ENCODE measurements around the gene PHACTR1.

PHACTR1 gene

GRCh38 chr6:13059026-13059425, 342.5 kb downstream of the PHACTR1 start:
- H3K4me1 ChIP-seq (ENCODE audit: insufficient read depth, low read length, severe bottlenecking): no peaks in the 10 kb centered on the region
- H3K79me2 ChIP-seq (ENCODE audit: insufficient read depth, low read length): no peaks in the 10 kb centered on the region
- H3K9me2 ChIP-seq (ENCODE audit: low read depth, low read length): no peaks in the 10 kb centered on the region
- H3K27ac ChIP-seq (ENCODE audit: low read depth, low read length, poor library complexity, severe bottlenecking): no peak overlapping the region
- H4K20me1 ChIP-seq (ENCODE audit: insufficient read depth, low read length): no peaks in the 10 kb centered on the region
- TF ChIP-seq EZH2 (IDR thresholded peaks at IDR 0.05; ENCODE audit: borderline replicate concordance, low read length): no peak
- no peak for TF ChIP-seq CTCF (IDR thresholded peaks at IDR 0.05; ENCODE audit: low read length)
- H3F3A ChIP-seq (ENCODE audit: insufficient read depth, low read length): no peaks in the 10 kb centered on the region
- no peak overlapping the region for H3K4me3 ChIP-seq (ENCODE audit: low read depth, low read length, poor library complexity, severe bottlenecking)
- no peaks in the 10 kb centered on the region for H3K27me3 ChIP-seq (ENCODE audit: insufficient read depth, low read length)
- no peaks in the 10 kb centered on the region for H3K9me3 ChIP-seq (ENCODE audit: low read length)
- no peaks in the 10 kb centered on the region for H3K36me3 ChIP-seq (ENCODE audit: insufficient read depth, low read length)
- no peak overlapping the region for H3K4me2 ChIP-seq (ENCODE audit: low read length)
- H3K9ac ChIP-seq (ENCODE audit: low read length): no peak overlapping the region
- no peak overlapping the region for H2AFZ ChIP-seq (ENCODE audit: low read length)

GRCh38 chr6:13063300-13063918, 346.8 kb downstream of the PHACTR1 start:
- Histone ChIP-seq H4K20me1 (ENCODE audit: insufficient read depth, low read length) (no peaks in the 10 kb centered on the region), H3K27ac (ENCODE audit: low read depth, low read length, poor library complexity, severe bottlenecking) (no peak overlapping the region), H3K9me2 (ENCODE audit: low read depth, low read length) (no peaks in the 10 kb centered on the region), H3K4me1 (ENCODE audit: insufficient read depth, low read length, severe bottlenecking) (no peaks in the 10 kb centered on the region), H3K9ac (ENCODE audit: low read length) (no peak overlapping the region), H3K27me3 (ENCODE audit: insufficient read depth, low read length) (no peaks in the 10 kb centered on the region), H2AFZ (ENCODE audit: low read length) (no peak overlapping the region), H3F3A (ENCODE audit: insufficient read depth, low read length) (no peaks in the 10 kb centered on the region), H3K4me2 (ENCODE audit: low read length) (no peak overlapping the region), H3K9me3 (ENCODE audit: low read length) (no peaks in the 10 kb centered on the region), H3K79me2 (ENCODE audit: insufficient read depth, low read length) (no peaks in the 10 kb centered on the region), H3K36me3 (ENCODE audit: insufficient read depth, low read length) (no peaks in the 10 kb centered on the region), H3K4me3 (ENCODE audit: low read depth, low read length, poor library complexity, severe bottlenecking) (no peak overlapping the region)
- no peak for TF ChIP-seq EZH2 (IDR thresholded peaks at IDR 0.05; ENCODE audit: borderline replicate concordance, low read length)
- no peak for TF ChIP-seq CTCF (IDR thresholded peaks at IDR 0.05; ENCODE audit: low read length)

GRCh38 chr6:13065581-13065980, 349.0 kb downstream of the PHACTR1 start:
- H3K4me1 ChIP-seq (ENCODE audit: insufficient read depth, low read length, severe bottlenecking): no peaks in the 10 kb centered on the region
- no peak overlapping the region for H3K27ac ChIP-seq (ENCODE audit: low read depth, low read length, poor library complexity, severe bottlenecking)
- no peaks in the 10 kb centered on the region for H3F3A ChIP-seq (ENCODE audit: insufficient read depth, low read length)
- no peak overlapping the region for H3K4me2 ChIP-seq (ENCODE audit: low read length)
- H3K4me3 ChIP-seq (ENCODE audit: low read depth, low read length, poor library complexity, severe bottlenecking): no peak overlapping the region
- H3K9ac ChIP-seq (ENCODE audit: low read length): no peak overlapping the region
- H3K36me3 ChIP-seq (ENCODE audit: insufficient read depth, low read length): no peaks in the 10 kb centered on the region
- H3K27me3 ChIP-seq (ENCODE audit: insufficient read depth, low read length): no peaks in the 10 kb centered on the region
- no peaks in the 10 kb centered on the region for H3K9me3 ChIP-seq (ENCODE audit: low read length)
- no peak overlapping the region for H2AFZ ChIP-seq (ENCODE audit: low read length)
- TF ChIP-seq EZH2 (IDR thresholded peaks at IDR 0.05; ENCODE audit: borderline replicate concordance, low read length) (no peak), CTCF (IDR thresholded peaks at IDR 0.05; ENCODE audit: low read length) (no peak)
- no peaks in the 10 kb centered on the region for H3K79me2 ChIP-seq (ENCODE audit: insufficient read depth, low read length)
- no peaks in the 10 kb centered on the region for H3K9me2 ChIP-seq (ENCODE audit: low read depth, low read length)
- H4K20me1 ChIP-seq (ENCODE audit: insufficient read depth, low read length): no peaks in the 10 kb centered on the region

Data from OCI-LY1 (cell line).